ENCODE measurements around the gene IPO4.
"Not testable (repeated sequence)": the region's sequence is repeated elsewhere in the genome, so short reads cannot be mapped to it uniquely, and the experiment has no call there.

The IPO4 gene

GRCh38 chr14:24216876-24217275, 28.3 kb upstream of the IPO4 start:
- DNase-seq (ENCODE audit: low read depth in 1 of 2, low spot score in 1 of 2), result not testable (repeated sequence)

GRCh38 chr14:24216345-24216699, 27.7 kb upstream of the IPO4 start:
- DNase-seq (ENCODE audit: low read depth in 1 of 2, low spot score in 1 of 2), result no peak

GRCh38 chr14:24215495-24216344, 27.1 kb upstream of the IPO4 start, which contains the start of gene MDP1:
Gene MDP1 (minus strand): TSS chr14:24216066. CDS start chr14:24215955, 111 bp downstream.
- peak; percentile 70 to 75 for DNase-seq (ENCODE audit: low read depth in 1 of 2, low spot score in 1 of 2)

- no peak for DNase-seq (ENCODE audit: low read depth in 1 of 2, low spot score in 1 of 2)
These were observed 25.4 kb upstream of the IPO4 start for GRCh38 chr14:24213866-24214662.

- DNase-seq (ENCODE audit: low read depth in 1 of 2, low spot score in 1 of 2), result peak; percentile 92 to 93
These were observed 24.6 kb upstream of the IPO4 start, which contains the start of gene CHMP4A for GRCh38 chr14:24212924-24213865. Gene CHMP4A (minus strand): TSS chr14:24213488. CDS start chr14:24213439, 49 bp downstream.

- no peak for DNase-seq (ENCODE audit: low read depth in 1 of 2, low spot score in 1 of 2)
These were observed 22.7 kb upstream of the IPO4 start for GRCh38 chr14:24211311-24211710.

- no peak for DNase-seq (ENCODE audit: low read depth in 1 of 2, low spot score in 1 of 2)
These were observed 19.0 kb upstream of the IPO4 start for GRCh38 chr14:24207625-24208024.

- no peak for DNase-seq (ENCODE audit: low read depth in 1 of 2, low spot score in 1 of 2)
These were observed 18.5 kb upstream of the IPO4 start for GRCh38 chr14:24207104-24207551.

- DNase-seq (ENCODE audit: low read depth in 1 of 2, low spot score in 1 of 2), result no peak
These were observed 17.9 kb upstream of the IPO4 start for GRCh38 chr14:24206260-24207103.

- DNase-seq (ENCODE audit: low read depth in 1 of 2, low spot score in 1 of 2), result no peak
These were observed 15.8 kb upstream of the IPO4 start for GRCh38 chr14:24204163-24205146.

- not testable (repeated sequence) for DNase-seq (ENCODE audit: low read depth in 1 of 2, low spot score in 1 of 2)
These were observed 14.8 kb upstream of the IPO4 start for GRCh38 chr14:24203249-24203886.

- not testable (repeated sequence) for DNase-seq (ENCODE audit: low read depth in 1 of 2, low spot score in 1 of 2)
These were observed 13.9 kb upstream of the IPO4 start for GRCh38 chr14:24202538-24202937.

- no peak for DNase-seq (ENCODE audit: low read depth in 1 of 2, low spot score in 1 of 2)
These were observed 10.4 kb upstream of the IPO4 start for GRCh38 chr14:24198814-24199524.

- no peak for DNase-seq (ENCODE audit: low read depth in 1 of 2, low spot score in 1 of 2)
These were observed 8.4 kb upstream of the IPO4 start for GRCh38 chr14:24197056-24197450.

- no peak for DNase-seq (ENCODE audit: low read depth in 1 of 2, low spot score in 1 of 2)
These were observed 7.7 kb upstream of the IPO4 start for GRCh38 chr14:24196071-24197055.

Measured in activated T-helper 1 cell treated with anti-CD3 and anti-CD28 coated beads, Interleukin-2, amount 50 U/mL, for 16 hours (primary cell).